Transverse colon (tissue), 3 donors: ENCODE data around the gene SMAD9.

Experiments
- EP300 ChIP-seq: sonication (generic); formaldehyde crosslinking; IDR thresholded peaks from one replicate; pipeline ENCODE4 v1.6.1; 2017; ENCODE audit warnings: antibody characterized with exemption, low read depth
- POLR2A ChIP-seq: fragments of 450-650 bp; IDR thresholded peaks from one replicate; pipeline ENCODE4 v1.6.1; 2016; ENCODE audit warnings: antibody characterized with exemption, mild to moderate bottlenecking, moderate library complexity
- TF ChIP-seq, protein P1 (sequence below), 5 experiments: fragments of 200-600 bp in 3 of 5; fragments of 450-650 bp in 2 of 5; sonication (generic) in 3 of 5; IDR thresholded peaks; 1 replicate in 2 of 5; 2 replicates in 3 of 5; pipeline ENCODE4 v1.5.1; 2016 to 2017; ENCODE audit warnings: antibody characterized with exemption in 5 of 5, inconsistent platforms in 3 of 5, mild to moderate bottlenecking in 2 of 5, moderate library complexity in 1 of 5

DNA sequence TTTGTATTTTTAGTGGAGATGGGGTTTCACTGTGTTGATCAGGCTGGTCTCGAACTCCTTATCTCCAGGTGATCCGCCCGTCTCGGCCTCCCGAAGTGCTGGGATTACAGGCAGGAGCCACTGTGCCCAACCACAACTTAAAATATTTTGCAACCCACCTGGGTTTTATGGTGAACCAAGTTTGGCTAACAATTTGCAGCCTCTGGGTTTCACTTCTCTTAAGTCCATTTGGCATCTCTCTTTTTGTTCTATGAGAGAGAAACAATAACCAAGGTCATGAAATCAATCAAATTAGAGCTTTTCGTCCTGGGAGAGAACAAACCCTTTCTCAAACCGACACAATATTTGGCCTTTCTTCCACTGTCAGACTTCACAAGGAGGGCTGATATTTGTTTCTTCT is 5.6 kb upstream of the SMAD9 start:
- TF ChIP-seq POLR2A, result no peak
- TF ChIP-seq EP300, result no peak
- TF ChIP-seq, protein P1, sequence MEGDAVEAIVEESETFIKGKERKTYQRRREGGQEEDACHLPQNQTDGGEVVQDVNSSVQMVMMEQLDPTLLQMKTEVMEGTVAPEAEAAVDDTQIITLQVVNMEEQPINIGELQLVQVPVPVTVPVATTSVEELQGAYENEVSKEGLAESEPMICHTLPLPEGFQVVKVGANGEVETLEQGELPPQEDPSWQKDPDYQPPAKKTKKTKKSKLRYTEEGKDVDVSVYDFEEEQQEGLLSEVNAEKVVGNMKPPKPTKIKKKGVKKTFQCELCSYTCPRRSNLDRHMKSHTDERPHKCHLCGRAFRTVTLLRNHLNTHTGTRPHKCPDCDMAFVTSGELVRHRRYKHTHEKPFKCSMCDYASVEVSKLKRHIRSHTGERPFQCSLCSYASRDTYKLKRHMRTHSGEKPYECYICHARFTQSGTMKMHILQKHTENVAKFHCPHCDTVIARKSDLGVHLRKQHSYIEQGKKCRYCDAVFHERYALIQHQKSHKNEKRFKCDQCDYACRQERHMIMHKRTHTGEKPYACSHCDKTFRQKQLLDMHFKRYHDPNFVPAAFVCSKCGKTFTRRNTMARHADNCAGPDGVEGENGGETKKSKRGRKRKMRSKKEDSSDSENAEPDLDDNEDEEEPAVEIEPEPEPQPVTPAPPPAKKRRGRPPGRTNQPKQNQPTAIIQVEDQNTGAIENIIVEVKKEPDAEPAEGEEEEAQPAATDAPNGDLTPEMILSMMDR (IDR thresholded peaks at IDR 0.05), result no peak
